HG03354 (cell line): ENCODE data around the gene THAP9.
"Not testable (repeated sequence)": the region's sequence is repeated elsewhere in the genome, so short reads cannot be mapped to it uniquely, and the experiment has no call there.

Experiments used
- ATAC-seq: cut with Tn5 transposase; IDR thresholded peaks from one replicate; pipeline ENCODE4 v1.9.1; 2021; ENCODE audit warnings: mild to moderate bottlenecking; ENCODE audit not compliant: unreplicated experiment, poor library complexity, severe bottlenecking

THAP9 gene, protein sequence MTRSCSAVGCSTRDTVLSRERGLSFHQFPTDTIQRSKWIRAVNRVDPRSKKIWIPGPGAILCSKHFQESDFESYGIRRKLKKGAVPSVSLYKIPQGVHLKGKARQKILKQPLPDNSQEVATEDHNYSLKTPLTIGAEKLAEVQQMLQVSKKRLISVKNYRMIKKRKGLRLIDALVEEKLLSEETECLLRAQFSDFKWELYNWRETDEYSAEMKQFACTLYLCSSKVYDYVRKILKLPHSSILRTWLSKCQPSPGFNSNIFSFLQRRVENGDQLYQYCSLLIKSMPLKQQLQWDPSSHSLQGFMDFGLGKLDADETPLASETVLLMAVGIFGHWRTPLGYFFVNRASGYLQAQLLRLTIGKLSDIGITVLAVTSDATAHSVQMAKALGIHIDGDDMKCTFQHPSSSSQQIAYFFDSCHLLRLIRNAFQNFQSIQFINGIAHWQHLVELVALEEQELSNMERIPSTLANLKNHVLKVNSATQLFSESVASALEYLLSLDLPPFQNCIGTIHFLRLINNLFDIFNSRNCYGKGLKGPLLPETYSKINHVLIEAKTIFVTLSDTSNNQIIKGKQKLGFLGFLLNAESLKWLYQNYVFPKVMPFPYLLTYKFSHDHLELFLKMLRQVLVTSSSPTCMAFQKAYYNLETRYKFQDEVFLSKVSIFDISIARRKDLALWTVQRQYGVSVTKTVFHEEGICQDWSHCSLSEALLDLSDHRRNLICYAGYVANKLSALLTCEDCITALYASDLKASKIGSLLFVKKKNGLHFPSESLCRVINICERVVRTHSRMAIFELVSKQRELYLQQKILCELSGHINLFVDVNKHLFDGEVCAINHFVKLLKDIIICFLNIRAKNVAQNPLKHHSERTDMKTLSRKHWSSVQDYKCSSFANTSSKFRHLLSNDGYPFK

DNA sequence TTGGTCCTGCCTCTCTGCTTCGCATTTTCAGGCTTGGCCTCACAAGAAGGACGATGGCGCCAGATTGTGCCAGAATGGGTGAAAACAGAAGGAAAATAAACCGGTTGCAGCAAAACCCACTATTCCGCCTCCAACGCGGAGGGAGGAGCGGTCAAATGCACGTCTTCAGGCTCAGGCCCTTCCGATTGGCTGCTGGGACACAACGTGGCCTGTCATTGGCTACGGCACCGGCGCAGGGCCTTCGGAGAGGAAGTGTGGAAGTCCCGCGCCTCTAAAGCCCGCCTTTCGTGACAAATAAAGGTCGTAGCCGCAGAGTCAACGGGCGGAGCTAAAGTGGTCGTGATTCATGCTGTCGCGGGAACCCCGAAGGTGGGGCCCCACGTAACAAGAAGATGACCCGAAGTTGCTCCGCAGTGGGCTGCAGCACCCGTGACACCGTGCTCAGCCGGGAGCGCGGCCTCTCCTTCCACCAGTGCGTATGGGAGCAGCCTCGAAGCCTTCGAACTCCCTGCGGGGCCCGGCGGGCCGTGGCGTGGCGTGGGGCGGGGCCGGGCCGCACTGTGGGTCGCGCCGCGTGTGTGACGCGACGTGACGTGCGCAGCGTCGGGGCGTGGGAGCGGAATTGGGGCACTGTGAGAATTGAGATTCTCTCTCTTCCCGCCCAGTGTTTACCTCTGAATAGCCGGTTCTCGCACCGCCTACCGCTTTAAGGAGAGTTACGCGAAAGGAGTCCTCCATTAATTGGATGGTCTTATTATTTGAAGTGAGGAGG, at the start of gene THAP9:
Gene THAP9 (plus strand): TSS at position 325 of the 772 bp plus-strand sequence. CDS start 68 bp downstream, at position 393.
- peak; percentile 91 for ATAC-seq

DNA sequence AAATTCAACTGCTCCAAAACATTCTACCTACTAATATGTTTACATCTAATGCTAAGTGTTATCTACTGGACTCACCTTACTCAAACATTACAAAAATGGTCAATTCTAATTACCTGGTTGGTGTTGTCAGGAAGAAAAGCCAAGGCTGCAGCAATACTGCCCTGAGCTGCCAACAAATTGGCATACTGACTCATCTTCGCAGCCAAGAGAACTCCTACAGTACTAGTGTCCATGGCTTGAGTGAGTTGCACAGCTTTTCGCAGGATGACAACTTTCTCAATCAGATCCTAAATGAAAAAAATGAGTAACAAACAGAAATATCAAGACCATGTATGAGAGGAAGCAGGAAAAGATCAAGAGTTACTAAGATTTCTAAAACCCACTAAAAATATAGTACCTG, 49.2 kb upstream of the THAP9 start:
- ATAC-seq, result no peak

DNA sequence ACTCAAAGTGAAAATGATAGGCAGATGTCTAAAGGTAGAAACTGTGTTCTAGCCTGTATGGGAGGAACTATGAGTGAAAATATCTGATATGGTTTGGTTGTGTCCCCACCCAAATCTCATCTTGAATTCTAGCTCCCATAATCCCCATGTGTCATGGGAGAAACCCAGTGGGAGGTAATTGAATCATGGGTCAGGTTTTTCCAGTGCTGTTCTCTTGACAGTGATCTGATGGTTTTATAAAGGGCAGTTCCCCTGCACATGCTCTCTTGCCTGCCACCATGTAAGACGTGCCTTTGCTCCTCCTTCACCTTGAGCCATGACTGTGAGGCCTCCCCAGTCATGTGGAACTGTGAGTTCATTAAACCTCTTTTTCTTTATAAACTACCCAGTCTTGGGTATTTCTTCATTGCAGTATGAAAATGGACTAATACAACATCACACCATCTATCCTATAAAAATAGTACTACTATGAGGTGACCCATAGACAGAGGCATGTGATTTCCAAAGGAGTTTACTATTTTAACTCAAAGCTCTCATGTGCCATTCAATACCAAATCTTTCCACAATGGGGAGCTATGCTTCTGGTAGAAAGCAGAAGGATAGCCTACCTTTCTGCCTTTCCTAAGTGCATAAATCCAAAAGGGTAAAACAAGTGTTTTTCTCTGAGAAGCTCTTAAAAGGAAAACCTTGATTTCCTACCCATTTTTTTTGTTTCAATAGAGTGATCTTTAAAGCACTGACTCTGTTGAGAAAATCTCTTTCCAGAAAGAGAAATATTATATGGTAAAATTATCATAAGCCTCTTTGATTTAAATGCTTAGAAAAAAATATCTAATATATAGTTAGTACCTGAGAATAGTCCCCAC, 48.4 kb upstream of the THAP9 start:
- ATAC-seq, result no peak

DNA sequence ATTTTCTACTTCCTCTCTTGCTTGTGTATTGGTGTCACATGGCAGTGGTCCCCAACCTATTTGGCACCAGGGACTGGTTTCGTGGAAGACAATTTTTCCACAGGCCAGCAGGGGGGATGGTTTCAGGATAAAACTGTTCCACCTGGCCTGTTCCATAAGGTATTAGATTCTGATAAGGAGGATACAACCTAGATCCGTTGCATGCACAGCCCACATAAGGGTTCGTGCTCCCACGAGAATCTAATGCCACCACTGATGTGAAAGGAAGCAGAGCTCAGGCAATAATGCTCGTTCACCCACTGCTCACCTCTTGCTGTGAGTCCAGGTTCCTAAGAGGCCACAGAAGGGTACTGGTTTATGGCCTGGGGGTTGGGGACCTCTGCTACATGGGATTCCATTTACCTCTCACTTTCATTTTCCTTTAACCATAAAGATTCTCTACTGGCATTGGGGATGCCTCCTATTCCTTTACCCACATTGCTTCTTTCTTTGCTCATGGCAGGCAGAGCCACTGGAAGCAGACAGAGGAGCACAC, 47.7 kb upstream of the THAP9 start:
- no peak for ATAC-seq

DNA sequence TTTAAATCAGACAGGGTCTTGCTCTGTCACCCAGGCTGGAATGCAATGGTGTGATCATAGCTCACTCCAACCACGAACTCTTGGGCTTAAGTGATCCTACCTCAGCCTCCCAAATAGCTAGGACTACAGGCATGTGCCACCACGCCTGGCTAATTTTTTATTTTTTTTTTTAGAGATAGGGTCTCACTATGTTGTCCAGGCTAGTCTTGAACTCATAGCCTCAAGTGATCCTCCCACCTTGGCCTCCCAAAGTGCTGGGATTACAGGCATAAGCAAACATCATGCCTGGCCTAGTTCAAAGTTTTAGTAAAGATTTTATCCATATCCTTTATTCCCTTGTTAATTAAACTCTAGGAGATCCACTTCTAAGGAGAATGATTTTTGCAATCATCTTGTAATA, 40.0 kb upstream of the THAP9 start:
- ATAC-seq, result not testable (repeated sequence)

DNA sequence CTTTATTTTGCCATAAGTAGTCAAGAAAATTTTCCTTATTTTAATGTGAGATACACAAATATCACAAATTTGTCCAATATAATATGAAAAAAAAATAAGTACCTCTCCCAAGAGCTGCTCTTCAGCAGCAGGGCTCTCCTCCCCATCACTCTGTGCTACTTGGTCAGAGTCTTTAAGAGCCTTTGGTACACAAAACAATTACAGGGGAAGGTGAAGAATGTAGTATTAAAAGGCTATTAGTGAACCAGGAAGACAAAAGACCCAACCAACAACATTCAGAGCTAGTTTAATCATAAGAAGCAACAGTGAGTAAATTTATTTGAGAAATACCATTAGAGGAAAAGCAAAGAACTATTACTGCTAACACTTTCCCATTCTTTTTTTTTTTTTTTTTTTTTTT, 39.0 kb upstream of the THAP9 start:
- ATAC-seq, result no peak

DNA sequence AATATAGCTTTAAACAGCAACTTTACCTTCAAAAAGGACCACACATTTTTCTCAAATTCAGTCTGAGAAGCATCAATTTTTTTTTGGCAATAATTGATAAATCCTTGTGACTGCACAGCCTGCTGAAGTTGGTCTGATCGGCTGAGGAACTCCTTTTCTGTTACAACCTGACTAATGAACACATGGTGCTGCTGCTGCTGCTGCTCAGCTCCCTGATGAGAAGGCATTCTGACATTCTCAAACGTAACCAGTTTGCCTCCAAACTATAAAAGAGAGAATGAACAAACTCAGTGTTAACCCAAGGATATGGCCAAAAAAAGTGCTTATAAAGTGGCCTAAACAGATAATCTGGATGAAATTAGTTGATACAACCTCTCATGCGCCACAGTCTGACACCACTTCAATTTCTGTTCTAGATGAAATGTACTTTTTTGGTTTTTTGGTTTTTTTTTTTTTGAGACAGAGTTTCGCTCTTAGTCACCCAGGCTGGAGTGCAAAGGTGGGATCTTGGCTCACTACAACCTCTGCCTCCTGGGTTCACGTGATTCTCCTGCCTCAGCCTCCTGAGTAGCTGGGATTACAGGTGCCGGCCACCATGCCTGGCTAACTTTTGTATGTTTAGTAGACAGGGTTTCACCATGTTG, 36.1 kb upstream of the THAP9 start:
- ATAC-seq, result no peak

DNA sequence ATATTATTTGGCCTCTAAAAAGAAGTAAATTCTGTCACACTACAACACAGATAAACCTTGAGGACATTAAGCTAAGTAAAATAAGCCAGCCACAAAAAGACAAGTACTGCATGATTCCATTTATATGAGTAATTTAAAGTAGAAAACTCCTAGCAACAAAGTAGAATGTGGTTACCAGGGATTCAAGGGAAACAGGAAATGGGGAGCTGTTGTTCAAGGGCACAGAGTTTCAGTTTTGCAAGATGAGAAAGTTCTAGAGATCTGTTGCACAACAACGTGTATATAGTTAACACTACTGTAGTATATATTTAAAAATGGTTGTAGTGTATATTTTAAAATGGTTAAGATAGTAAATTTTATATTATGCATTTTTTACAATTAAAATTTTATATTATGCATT, 34.9 kb upstream of the THAP9 start:
- ATAC-seq, result no peak

DNA sequence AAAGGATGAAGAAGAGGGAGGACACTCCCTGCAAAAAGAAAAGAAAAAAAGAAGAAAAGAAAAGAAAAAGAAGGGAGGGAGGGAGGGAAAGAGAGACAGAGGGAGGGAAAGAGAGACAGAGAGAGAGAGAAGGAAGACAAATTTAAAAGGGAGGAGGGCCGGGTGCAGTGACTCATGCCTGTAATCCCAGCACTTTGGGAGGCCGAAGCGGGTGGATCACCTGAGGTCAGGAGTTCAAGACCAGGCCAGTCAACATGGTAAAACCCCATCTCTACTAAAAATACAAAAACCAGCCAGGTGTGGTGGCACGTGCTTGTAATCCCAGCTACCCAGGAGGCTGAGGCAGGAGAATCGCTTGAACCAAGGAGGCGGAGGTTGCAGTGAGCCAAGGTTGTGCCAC, 34.5 kb upstream of the THAP9 start:
- not testable (repeated sequence) for ATAC-seq

DNA sequence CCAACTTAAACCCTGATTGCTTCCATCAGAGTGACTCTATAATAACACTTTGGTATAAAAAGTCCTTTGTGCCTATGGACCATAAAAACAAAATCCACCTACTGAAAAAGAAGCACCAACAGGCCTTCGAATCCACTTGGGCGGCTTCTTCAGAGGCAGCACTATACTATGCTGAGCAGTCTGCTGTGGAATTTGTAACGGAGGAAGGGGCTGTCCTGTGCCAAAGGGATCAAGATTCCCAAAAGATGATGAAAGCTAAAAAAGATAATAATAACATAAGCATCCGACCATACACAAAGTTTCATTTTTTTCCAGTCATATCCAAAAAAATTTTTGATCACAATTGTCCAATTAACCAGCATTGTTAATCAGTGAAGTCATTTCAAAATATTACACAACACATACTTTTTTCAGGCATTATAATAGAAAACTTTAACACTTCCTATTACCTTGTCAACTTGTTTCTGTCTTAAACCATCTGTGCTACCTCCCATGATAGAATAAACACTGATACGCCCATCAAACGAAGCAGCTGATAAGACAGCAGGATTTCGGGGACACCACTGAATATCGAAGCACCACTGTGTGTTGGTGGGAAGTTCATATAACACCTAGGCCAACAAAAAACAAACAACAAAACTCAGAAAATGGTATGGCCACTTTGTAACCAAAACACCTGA, 33.7 kb upstream of the THAP9 start:
- no peak for ATAC-seq

DNA sequence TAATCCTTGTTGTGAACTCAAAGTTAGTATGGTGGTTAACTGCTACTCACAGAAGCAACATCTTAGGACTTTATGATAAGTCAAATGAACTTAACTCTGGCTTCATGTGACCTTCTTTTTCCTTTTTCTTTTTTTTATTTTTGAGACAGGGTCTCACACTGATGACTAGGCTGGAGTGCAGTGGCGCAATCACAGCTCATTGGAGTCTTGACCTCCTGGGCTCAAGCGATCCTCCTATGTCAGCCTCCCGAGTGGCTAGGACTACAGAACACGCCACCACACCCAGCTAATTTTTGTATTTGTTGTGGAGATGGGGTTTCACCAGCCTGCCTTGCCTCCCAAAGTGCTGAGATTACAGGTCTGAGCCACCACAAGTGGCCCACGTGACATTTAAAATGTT, 32.0 kb upstream of the THAP9 start:
- ATAC-seq, result no peak

DNA sequence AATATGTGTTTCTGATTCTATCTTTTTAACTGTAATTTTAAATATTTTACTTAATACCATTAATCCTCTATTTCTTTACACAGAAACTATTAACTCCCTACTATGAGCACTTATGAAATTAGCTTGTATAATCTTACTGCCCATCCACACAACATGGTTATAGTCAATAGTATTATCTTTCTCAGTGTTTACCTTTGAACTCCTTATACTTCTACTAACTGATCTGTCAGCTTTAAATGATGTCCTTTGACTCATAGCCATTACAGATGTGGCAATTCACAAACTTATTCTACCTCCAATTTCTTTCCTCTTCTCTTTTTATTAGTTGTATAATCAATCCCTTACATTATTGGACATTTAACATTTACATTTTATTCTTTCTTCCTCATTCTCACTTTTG, 15.1 kb upstream of the THAP9 start:
- ATAC-seq, result no peak

DNA sequence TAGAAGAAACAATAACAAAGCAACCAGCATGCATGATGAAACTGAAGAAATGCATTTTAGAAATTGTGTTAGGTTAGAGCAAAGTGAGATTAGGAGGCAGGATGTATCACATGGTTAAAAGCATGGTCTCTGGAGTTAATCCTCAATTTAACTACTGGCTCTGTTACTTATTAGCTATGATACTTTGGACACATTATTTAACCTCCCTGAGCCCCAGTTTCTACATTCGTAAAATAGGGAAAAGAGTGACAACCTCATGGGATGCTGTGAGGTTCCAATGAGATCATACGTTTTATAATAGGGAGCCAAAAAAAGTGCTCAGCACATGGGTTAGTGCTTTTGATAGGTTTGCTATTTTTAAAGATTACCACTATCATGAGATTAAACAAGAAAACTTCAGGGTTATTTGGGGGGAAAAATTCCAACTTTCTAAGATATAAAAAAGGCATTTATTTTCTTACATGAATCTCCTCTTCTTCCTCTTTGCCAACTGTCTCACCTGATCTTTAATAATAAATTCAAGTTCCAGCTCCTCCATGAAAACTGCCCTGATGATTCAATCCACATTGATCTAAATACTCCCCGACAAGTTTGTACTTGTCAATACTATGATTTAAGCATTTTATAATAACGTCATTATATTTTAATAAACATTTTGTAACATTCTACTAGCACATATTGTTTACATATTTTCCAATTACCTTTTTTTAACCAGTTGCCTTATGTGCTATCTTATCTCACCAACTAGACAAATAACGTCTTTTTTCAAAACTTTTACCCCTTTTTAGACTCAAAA, 14.2 kb upstream of the THAP9 start:
- no peak for ATAC-seq

DNA sequence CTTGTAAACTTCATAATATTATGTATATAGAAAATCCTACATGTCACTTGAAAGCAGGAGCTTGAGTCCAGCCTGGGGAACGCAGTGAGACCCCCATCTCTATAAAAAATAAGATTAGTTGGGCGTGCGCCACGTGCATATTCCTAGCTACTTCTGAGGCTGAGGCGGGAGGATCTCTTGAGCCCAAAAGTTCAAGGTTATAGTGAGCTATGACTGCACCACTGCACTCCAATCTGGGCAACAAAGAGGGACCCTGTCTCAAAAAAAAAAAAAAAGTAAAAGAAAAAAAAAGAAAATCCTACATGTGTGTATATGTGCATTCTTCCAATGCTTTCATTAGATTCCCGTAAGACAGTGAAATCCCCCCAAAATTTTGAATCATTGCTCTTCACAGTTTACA, 11.2 kb upstream of the THAP9 start:
- no peak for ATAC-seq

DNA sequence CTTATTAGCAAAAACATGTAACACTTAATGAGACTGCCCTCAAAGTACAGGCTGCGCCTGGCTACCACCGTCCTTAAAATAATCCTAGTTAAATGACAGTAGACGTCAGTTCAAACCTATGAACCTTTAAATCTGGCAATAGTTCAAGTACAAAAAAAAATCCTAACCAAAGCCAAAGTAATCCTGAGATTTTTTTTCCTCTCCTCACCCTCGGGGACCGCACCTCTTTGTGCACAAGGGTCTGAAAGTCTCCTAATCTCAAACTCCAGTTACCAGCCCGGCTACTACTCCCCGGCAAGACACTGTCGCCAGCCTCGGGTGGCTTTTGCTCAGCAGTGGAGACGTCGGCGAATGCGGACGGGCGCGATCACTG, 10.0 kb upstream of the THAP9 start:
- peak; percentile 2 for ATAC-seq

DNA sequence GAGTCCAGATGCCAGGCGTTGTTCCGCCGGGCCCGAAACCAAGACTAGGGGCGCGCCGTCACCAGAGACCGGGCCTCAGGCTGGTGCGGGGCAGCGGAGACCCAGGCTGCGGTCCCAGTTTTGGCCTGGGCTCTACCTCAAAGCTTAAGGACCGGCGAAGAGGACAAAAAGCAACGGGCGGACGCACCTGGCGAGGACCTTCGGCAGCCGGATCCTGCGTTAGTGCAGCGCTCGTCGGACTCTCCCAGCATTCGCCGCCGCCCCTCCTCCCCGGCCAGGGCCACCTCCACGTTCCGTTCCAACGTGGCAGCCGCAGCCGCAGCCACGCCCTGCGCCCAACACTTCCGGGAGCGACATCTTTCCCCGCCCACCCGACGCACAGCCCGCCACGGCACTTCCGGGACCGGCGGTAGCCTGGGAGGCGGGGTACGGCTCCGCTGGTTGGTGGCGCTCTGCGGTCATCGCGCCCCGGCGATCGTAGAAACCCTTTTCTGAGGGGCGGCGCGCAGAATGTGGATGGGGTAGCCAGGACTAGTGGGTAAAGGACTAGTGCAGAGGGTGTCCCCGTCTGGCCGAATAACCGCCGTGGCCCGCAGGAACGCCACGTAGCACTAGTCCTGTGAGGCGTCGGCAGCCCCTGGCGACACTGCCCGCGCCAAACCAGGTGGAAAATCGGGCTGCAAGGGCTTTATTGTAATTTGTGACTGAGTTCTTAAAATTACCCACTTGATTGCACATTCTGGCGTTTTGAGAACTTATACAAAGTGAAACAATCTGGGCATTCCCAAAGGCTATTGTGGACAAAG, 9.4 kb upstream of the THAP9 start, which contains the start of gene SEC31A:
Gene SEC31A (minus strand): TSS at position 253 of the 806 bp plus-strand sequence. CDS start 9,217 bp downstream, outside the sequence.
- peak; percentile 88 for ATAC-seq
